B cell (primary cell): ENCODE measurements around the gene FAM168A. TPM values are rescaled to one million over a fixed set of nuclear protein-coding genes. Genes with fewer than 3 reads are reported as not detected.
A peak's percentile ranks its signal among the peaks of the same experiment; 100 is the strongest.

Experiments used
- ATAC-seq: fragments of 200-7000 bp; cut with Tn5 transposase; one replicate; pipeline ENCODE4 v1.10.0; 2021; ENCODE audit warnings: low read depth, mild to moderate bottlenecking, moderate number of reproducible peaks, moderate library complexity
- CTCF ChIA-PET: fragments of 350-600 bp; sonication (Branson Sonifier 250); formaldehyde crosslinking; loops from one replicate; lab custom pipeline; 2021; ENCODE audit warnings: antibody characterized with exemption, inconsistent platforms; lab: Charles Lee
- POLR2A ChIA-PET: fragments of 350-600 bp; sonication (Branson Sonifier 250); formaldehyde crosslinking; loops from one replicate; lab custom pipeline; 2021; ENCODE audit warnings: antibody characterized with exemption; lab: Charles Lee
- DNase-seq: peaks from one replicate; pipeline ENCODE4 v3.0.0; 2013
- H2AFZ ChIP-seq: 2 replicates; pipeline ENCODE4 v1.6.1; 2012; ENCODE audit warnings: mild to moderate bottlenecking, low read depth, low read length; ENCODE audit not compliant: insufficient read depth, poor library complexity, severe bottlenecking
- H3K27ac ChIP-seq, 2 donors: 1 replicate in 1 of 2; 2 replicates in 1 of 2; pipeline ENCODE4 v1.5.1; 2012 to 2013; ENCODE audit warnings: low read length in 2 of 2, mild to moderate bottlenecking in 2 of 2, moderate library complexity in 1 of 2
- H3K27me3 ChIP-seq, 4 experiments: fragments of 200-600 bp in 1 of 4; sonication (generic) in 1 of 4; replicated peaks in 1 of 4; 1 replicate in 2 of 4; 2 replicates in 2 of 4; pipeline versions ENCODE4 v1.6.1 to v1.7.0; 2013 to 2016; ENCODE audit warnings: low read length in 3 of 4, mild to moderate bottlenecking in 2 of 4, mixed read lengths in 1 of 4, moderate library complexity in 1 of 4; ENCODE audit not compliant: insufficient read depth in 4 of 4, control insufficient read depth in 3 of 4; ENCODE audit errors: control extremely low read depth in 1 of 4
- H3K36me3 ChIP-seq, 2 experiments: replicated peaks in 1 of 2; 1 replicate in 1 of 2; 2 replicates in 1 of 2; pipeline versions ENCODE4 v1.6.1 to v1.7.1; 2013; ENCODE audit warnings: low read length in 1 of 2; ENCODE audit not compliant: insufficient read depth in 2 of 2, control insufficient read depth in 1 of 2; ENCODE audit errors: control extremely low read depth in 1 of 2, extremely low read depth in 1 of 2
- H3K4me1 ChIP-seq, 2 donors: fragments of 200-600 bp in 1 of 2; sonication (generic) in 1 of 2; 1 replicate in 1 of 2; 2 replicates in 1 of 2; pipeline versions ENCODE4 v1.5.1 to v1.6.1; 2013 to 2017; ENCODE audit warnings: low read length in 2 of 2; ENCODE audit not compliant: control insufficient read depth in 2 of 2, insufficient read depth in 2 of 2
- H3K4me2 ChIP-seq: replicated peaks from 2 replicates; pipeline ENCODE3; 2012; ENCODE audit warnings: mild to moderate bottlenecking, low read depth, low read length; ENCODE audit not compliant: poor library complexity, severe bottlenecking
- H3K4me3 ChIP-seq, 5 experiments: fragments of 200-600 bp in 1 of 5; sonication (generic) in 1 of 5; 1 replicate in 3 of 5; 2 replicates in 2 of 5; pipeline versions ENCODE4 v1.5.1 to v1.7.0; 2011 to 2016; ENCODE audit warnings: low read length in 4 of 5, mild to moderate bottlenecking in 4 of 5, low read depth in 2 of 5, control low read depth in 1 of 5, moderate library complexity in 1 of 5; ENCODE audit not compliant: insufficient read depth in 1 of 5; ENCODE audit errors: control extremely low read depth in 1 of 5, extremely low read depth in 1 of 5
- H3K79me2 ChIP-seq: fragments of 200-600 bp; sonication (generic); one replicate; pipeline ENCODE4 v1.6.0; 2016; ENCODE audit warnings: low read length; ENCODE audit not compliant: control insufficient read depth, insufficient read depth
- H3K9ac ChIP-seq: fragments of 200-600 bp; sonication (generic); 2 replicates; pipeline ENCODE4 v1.6.1; 2017; ENCODE audit warnings: mild to moderate bottlenecking, low read length, moderate library complexity
- H3K9me3 ChIP-seq, 3 donors: one replicate each; pipeline versions ENCODE4 v1.6.1 to v1.7.1; 2013; ENCODE audit warnings: low read length in 2 of 3; ENCODE audit not compliant: control insufficient read depth in 2 of 3, insufficient read depth in 1 of 3; ENCODE audit errors: control extremely low read depth in 1 of 3
- H4K20me1 ChIP-seq: 2 replicates; pipeline ENCODE4 v1.6.0; 2012; ENCODE audit warnings: mild to moderate bottlenecking, low read length; ENCODE audit not compliant: insufficient read depth, control insufficient read depth, poor library complexity, severe bottlenecking
- H3K27ac Mint-ChIP-seq: one replicate; pipeline ENCODE4 v1.8.0; 2021; ENCODE audit warnings: mixed read lengths
- H3K27me3 Mint-ChIP-seq: one replicate; pipeline ENCODE4 v1.8.0; 2021; ENCODE audit warnings: mixed read lengths
- H3K4me1 Mint-ChIP-seq: one replicate; pipeline ENCODE4 v1.8.0; 2021; ENCODE audit warnings: mixed read lengths
- H3K4me3 Mint-ChIP-seq: one replicate; pipeline ENCODE4 v1.8.0; 2021; ENCODE audit warnings: mixed read lengths
- H3K9me3 Mint-ChIP-seq: one replicate; pipeline ENCODE4 v1.8.0; 2022; ENCODE audit warnings: mixed read lengths; ENCODE audit not compliant: insufficient read depth
- EZH2 ChIP-seq: IDR thresholded peaks from 2 replicates; pipeline ENCODE4 v1.6.1; 2012; ENCODE audit warnings: borderline replicate concordance, low read depth, mild to moderate bottlenecking, moderate library complexity, low read length; ENCODE audit not compliant: insufficient read depth, poor library complexity, severe bottlenecking
- WGBS: methylation state at CpG from one replicate; pipeline ENCODE4 v1.1.5; 2013; ENCODE audit warnings: missing lambda C conversion rate; ENCODE audit not compliant: insufficient coverage; 5-methylcytosine and 5-hydroxymethylcytosine counted together
- intact Hi-C: fragments of 100-400 bp; cut with micrococcal nuclease; formaldehyde crosslinking; loops from one replicate; pipeline ENCODE4 v1.10.0; 2022
- polyA plus RNA-seq: library from polyadenylated mRNA; depleted of rRNA; stranded (reverse); fragments of >200 nt; gene quantifications from 2 replicates; pipeline ENCODE4 v1.2.3, GENCODE V29; 2012
- total RNA-seq, 2 donors: library from RNA; stranded (reverse); fragments of 120-200 nt in 1 of 2; gene quantifications; 1 replicate in 1 of 2; 2 replicates in 1 of 2; pipeline versions ENCODE4 v1.2.3 to v1.2.4, GENCODE V29; 2013 to 2022
- TF ChIP-seq, protein P1 (sequence below): fragments of 200-600 bp; IDR thresholded peaks from one replicate; pipeline ENCODE4 v1.8.0; 2022; ENCODE audit warnings: antibody characterized with exemption, mild to moderate bottlenecking

FAM168A gene
- total and polyA plus RNA-seq, 2 donors (not counting 1 experiment from before 2014, with no cell fraction given) = 11.0 to 26.8 TPM

DNA sequence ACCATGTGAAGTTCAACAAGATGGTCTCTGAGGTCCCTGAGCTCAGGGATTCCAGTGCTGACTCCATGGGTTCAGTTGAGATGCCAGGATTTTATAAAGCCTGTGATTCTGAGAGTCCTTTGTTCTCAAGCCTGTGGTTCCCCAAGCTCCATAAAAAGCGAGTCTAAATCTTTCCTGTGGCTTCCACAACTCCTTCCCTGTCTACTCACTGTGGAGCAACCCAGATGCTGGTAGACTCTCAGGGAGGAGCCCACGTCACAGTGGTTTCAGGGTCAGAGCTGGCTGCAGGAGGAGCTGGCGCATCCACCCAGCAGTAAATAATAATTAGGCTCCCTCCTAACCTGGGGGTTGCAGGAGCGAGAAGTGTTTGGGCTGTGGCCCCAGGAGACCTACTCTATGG lies 223.8 kb downstream of the FAM168A start:
- Mint-ChIP-seq H3K27ac (peak overlapping the region; percentile 56), H3K9me3 (no peaks in the 10 kb centered on the region), H3K4me3 (no peak overlapping the region), H3K4me1 (peaks cover 58% of the 10 kb centered on the region), H3K27me3 (no peaks in the 10 kb centered on the region)
- no peak overlapping the region for H3K4me2 ChIP-seq
- TF ChIP-seq, protein P1, sequence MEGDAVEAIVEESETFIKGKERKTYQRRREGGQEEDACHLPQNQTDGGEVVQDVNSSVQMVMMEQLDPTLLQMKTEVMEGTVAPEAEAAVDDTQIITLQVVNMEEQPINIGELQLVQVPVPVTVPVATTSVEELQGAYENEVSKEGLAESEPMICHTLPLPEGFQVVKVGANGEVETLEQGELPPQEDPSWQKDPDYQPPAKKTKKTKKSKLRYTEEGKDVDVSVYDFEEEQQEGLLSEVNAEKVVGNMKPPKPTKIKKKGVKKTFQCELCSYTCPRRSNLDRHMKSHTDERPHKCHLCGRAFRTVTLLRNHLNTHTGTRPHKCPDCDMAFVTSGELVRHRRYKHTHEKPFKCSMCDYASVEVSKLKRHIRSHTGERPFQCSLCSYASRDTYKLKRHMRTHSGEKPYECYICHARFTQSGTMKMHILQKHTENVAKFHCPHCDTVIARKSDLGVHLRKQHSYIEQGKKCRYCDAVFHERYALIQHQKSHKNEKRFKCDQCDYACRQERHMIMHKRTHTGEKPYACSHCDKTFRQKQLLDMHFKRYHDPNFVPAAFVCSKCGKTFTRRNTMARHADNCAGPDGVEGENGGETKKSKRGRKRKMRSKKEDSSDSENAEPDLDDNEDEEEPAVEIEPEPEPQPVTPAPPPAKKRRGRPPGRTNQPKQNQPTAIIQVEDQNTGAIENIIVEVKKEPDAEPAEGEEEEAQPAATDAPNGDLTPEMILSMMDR = no peak
- TF ChIP-seq EZH2 = no peak
- 96% methylated on average over 3 of the region's 4 CpGs for WGBS
- no peak overlapping the region for H3K4me3 ChIP-seq
- H3K79me2 ChIP-seq = peaks cover 49% of the 10 kb centered on the region
- peaks cover 28% of the 10 kb centered on the region for H4K20me1 ChIP-seq
- ATAC-seq (no peak), DNase-seq (no peak)
- H3K27me3 ChIP-seq = no peaks in the 10 kb centered on the region
- H3K9me3 ChIP-seq = no peaks in the 10 kb centered on the region
- no peak overlapping the region for H2AFZ ChIP-seq
- H3K27ac ChIP-seq = no peak overlapping the region
- CTCF ChIA-PET = interaction anchor here (0.7 to 23.8 kb wide), 9 partner anchors 9 to 287 kb away, joined by 3 to 311 read pairs (median 4); no protein-coding TSS in a partner anchor
- intact Hi-C loops = no loop called here
- peaks cover 44 to 62% of the 10 kb centered on the region in 2 donors for H3K4me1 ChIP-seq
- H3K36me3 ChIP-seq = peaks cover 0 to 9% of the 10 kb centered on the region in 2 experiments
- no peak overlapping the region for H3K9ac ChIP-seq
- POLR2A ChIA-PET = interaction anchor here (0.8 to 1.1 kb wide), 2 partner anchors 11 to 19 kb away, joined by 3 to 4 read pairs; no protein-coding TSS in a partner anchor

DNA sequence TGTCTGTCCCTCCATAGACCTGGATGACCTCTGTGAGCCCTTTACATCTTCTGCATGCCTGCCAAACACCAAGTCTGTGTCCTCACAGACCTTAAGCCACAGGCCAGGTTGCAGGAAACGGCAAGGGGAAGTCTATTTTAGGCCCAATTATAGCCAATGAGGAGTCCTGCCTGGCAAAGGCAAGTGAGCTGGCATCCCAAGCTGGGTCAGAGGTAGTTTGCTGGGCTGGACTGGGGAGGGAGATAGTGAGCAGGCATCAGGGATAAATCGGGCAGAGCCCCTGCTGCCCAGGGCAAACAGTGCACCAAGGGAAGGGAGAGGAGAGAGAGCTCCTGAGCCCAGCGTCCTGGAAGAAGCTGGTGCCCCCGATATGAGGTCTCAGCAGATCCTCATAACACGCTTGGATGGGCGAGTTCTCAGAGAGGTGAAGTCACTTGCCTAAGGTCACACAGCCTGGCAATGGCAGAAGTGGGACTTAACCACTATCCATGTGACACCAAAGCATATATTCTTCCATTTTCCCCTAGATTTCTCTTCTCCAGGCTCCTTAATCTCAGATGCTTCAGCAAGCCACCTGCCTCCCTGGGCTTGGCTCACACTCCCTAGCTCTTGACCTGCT lies 225.4 kb downstream of the FAM168A start:
- H3K27ac ChIP-seq = peak overlapping the region in 1 of 2 donors; percentile 47
- H3K9me3 ChIP-seq = no peaks in the 10 kb centered on the region
- Mint-ChIP-seq H3K27ac (peak overlapping the region; percentile 84), H3K4me3 (peak overlapping the region; percentile 66), H3K9me3 (no peaks in the 10 kb centered on the region), H3K4me1 (peaks cover 56% of the 10 kb centered on the region), H3K27me3 (no peaks in the 10 kb centered on the region)
- peaks cover 43 to 58% of the 10 kb centered on the region in 2 donors for H3K4me1 ChIP-seq
- ATAC-seq = no peak
- no peaks in the 10 kb centered on the region for H3K27me3 ChIP-seq
- intact Hi-C loops = no loop called here
- CTCF ChIA-PET = interaction anchor here (0.9 to 23.8 kb wide), 6 partner anchors 10 to 647 kb away, joined by 3 to 311 read pairs (median 4); no protein-coding TSS in a partner anchor
- H4K20me1 ChIP-seq = peaks cover 11% of the 10 kb centered on the region
- H3K9ac ChIP-seq = no peak overlapping the region
- H2AFZ ChIP-seq = no peak overlapping the region
- H3K36me3 ChIP-seq = no peaks in the 10 kb centered on the region
- WGBS = 32% methylated on average over 5 of the region's 6 CpGs
- H3K79me2 ChIP-seq = peaks cover 32% of the 10 kb centered on the region
- peak overlapping the region in 1 of 5 experiments; percentile 9 for H3K4me3 ChIP-seq
- peak; percentile 50 for DNase-seq
- POLR2A ChIA-PET = interaction anchor here (0.8 to 2.0 kb wide), 3 partner anchors 11 to 15 kb away, joined by 3 to 11 read pairs (median 3); no protein-coding TSS in a partner anchor
- TF ChIP-seq, protein P1 = no peak
- no peak for TF ChIP-seq EZH2
- peak overlapping the region; percentile 43 for H3K4me2 ChIP-seq
